Measurements from ENCODE around the gene PBX1.
"Not testable (repeated sequence)": the region's sequence is repeated elsewhere in the genome, so short reads cannot be mapped to it uniquely, and the experiment has no call there.

PBX1 gene

GRCh38 chr1:164592634-164593033, 33.6 kb downstream of the PBX1 start:
- DNase-seq, result no peak

DNA sequence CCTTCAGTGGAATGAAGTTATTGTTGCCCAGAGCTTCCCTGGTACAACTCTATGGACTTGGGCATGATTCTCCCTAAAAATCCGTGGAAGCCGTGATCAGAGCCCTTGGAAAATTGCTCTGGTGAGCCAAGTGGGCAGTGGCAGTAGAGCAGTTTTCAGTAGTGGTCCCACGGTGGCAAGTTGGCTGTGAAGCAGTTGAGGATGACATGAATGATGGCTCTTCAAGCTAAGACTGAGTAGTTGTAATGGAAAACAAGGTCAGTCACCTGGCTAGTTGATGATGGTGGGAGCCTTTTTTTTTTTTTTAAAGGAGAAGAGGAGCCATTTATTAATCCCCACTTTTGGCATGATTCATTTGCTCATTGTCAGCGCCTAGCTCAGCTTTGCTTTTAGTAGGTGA, 36.2 kb downstream of the PBX1 start:
- no peak for DNase-seq

DNA sequence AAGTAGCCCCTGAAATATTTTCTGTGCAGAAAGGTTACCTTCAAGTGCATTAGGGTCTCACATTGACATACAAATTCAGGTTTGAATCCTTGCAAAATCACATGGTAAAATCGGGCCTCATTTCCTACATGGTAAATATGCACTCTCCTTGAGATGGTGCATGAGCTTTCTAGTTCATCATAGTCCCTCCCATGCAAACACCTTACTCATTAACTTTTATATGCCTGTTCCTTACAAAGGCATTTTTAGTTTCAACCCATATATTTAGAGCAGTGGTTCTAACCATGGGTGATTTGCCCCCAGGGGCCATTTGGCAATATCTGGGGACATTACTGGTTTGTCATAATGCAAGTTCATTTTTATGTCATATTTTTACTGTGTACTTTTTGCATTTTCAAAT, 37.2 kb downstream of the PBX1 start:
- DNase-seq, result no peak

- no peak for DNase-seq
Observed at GRCh38 chr1:164598719-164599118, 39.7 kb downstream of the PBX1 start.

- no peak for DNase-seq
Observed at GRCh38 chr1:164599272-164599671, 40.3 kb downstream of the PBX1 start.

GRCh38 chr1:164601399-164602100, 42.6 kb downstream of the PBX1 start:
- no peak for DNase-seq

DNA sequence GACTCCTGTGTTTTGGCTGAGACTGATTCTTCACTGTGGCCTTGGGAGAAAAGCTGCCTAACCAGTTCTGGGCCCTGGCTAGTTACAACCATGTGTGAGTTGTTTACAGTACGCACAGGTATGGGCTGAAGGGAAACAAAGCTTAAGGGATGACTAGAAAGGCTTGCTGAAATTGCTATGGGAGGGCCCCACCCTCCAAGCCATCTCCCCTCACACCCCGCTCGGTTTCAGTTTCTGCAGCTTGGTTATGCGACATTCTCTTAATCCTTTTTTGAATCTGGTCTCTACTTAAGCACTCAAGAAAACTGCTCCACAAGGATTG, 43.1 kb downstream of the PBX1 start:
- no peak for DNase-seq

GRCh38 chr1:164602480-164603093, 43.6 kb downstream of the PBX1 start:
- no peak for DNase-seq

- not testable (repeated sequence) for DNase-seq
Observed at GRCh38 chr1:164603805-164604204, 44.8 kb downstream of the PBX1 start.

GRCh38 chr1:164604541-164604940, 45.6 kb downstream of the PBX1 start:
- no peak for DNase-seq

GRCh38 chr1:164605254-164606091, 46.5 kb downstream of the PBX1 start:
- no peak for DNase-seq

GRCh38 chr1:164607351-164607750, 48.4 kb downstream of the PBX1 start:
- no peak for DNase-seq

DNA sequence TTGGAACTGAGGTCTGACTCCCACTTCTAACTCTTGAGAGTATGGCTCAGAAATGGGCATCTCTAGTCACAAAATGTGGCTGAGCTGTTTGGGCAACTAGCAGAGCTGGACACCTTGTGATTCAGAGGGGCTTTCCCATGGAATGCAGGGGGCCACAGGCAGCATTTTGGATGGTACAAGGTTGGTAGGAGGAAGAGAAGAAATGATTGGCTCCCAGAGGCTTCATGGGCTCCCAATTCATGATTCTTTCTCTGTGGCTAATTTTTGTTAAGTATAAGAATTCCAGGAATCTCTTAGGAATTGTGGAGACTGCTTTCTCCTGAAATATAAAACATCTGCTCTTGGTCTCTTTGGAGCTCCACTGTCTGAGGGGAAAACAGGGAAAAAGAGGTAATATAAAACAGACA, 49.7 kb downstream of the PBX1 start:
- no peak for DNase-seq

DNA sequence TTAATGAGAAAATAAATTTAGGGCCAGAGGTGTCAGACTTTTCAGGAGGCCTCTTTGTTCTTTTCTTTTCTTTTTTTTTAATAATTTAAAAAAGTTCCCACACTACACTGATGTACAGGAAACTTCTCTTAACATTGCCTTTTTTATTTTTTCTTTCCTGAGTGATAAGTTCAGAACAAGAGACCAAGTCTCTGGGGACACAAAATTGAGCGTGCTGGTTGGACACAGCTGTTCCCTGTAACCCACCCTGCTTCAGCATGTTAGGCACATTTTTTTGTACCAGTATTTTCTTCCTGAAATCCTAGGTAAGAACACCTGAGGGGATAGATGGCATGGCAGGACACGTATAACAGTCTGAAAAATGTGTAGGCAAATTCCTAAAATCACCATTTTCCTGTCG, 50.1 kb downstream of the PBX1 start:
- no peak for DNase-seq

DNA sequence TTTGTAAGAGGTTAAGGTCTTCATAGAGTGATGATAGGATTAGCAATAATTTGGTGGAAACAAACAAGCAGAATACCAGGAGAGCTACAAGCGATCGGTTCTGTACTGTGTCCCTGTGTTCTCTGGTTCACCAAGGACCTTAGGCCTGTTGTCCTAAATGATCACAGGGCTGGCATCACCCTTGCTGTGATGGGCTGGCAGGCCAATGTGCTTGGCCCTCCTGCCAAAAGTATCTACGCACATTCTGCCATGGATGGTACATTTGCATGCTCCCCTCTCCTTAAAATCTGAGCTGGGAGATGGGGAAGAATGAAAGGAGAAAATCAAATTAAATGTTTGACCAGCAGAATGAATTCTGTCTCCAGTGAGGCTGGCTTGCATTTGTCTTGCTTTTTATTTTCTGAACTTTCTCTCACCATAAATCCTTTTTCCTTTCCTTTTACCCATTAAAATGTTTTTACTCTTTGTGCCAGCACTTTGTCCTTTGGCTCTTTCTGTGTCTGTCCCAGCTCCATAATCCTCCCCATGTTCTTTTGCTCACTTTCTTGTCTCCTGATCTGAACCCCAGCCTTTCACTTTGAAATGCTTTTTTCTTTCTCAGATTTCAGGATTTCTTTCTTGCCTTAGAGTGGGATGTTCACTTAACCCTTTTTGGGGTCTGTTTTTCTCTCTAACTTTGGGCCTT, 51.7 kb downstream of the PBX1 start:
- no peak for DNase-seq

DNA sequence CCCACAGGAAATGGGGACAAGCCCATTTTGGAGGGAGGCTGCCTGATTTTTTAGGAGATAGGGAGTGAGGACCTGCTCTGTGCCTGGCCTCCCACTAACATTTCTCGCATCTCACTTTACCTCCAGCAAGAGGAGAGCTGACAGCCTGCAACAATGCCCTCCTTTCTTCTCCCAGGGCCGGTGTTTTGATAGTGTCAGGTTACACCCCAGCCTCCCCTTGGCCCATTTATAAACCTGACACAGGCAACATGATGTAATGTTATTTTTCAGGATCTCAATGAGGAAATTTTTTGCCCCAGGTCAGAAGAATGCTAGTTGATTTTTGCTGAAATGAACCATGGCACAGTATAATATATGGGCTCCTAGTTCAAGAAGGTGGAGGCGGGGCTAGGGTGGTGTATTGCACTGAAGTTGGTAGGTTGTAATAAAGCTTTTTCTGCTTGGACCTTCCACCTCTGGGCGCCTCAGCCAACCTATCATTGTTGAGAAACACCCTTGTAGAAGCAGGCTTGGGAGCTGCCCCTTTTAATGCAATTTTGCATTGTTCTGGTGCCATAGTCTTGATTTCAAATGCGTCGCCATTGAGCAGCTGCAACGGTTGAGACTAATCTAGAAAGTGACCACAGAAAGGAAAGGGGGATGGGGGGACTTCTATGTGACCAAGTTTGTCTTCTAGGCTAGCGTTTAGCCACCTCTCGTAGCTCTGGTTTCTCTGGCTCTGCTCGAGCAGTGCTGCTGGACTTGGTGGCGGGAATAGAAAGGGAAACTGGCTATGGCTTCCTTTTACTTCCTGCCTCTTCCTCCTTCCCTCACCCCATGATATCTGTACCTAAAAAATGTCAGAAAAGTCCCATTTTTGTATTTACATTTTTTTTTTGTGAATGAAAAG, 53.0 kb downstream of the PBX1 start:
- DNase-seq, result no peak

DNA sequence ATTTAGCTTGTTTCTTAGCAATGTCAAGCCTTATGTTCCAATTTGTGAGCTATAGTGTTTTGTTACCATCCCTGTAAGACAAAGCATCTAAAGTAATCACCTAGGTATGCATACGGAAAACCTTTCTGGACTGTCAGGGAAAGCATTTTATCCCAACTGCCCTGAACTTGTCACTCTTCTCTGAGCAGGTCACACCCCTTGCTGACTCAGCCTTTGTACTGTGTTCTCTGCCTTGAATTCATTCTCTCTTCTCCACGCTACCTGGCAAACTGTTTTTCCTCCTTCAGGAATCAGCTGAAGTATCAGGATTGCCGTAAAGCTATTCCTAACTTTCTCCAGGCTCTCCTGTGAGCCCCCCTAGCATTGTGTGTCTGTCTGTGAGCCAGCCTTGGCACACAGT, 54.2 kb downstream of the PBX1 start:
- no peak for DNase-seq

GRCh38 chr1:164614316-164614715, 55.3 kb downstream of the PBX1 start:
- DNase-seq, result no peak

GRCh38 chr1:164617377-164618201, 58.6 kb downstream of the PBX1 start:
- DNase-seq, result no peak

DNA sequence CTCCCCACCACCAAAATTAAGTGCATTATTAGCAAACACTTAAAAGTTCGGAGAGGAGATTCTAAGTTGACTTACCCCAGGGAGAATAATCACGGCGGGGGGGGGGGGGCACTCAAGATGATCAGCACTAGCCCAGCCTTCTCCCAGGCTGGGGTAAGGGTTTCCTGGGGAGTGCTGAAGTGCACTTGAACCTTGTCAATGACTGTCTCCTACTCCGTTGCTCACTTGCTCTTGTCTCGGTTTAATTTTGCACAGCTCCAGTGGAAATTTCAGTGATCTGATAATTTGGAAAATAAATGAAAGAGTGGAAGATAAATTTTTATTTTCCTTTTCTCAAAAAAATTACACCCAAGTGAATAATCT, 59.2 kb downstream of the PBX1 start:
- DNase-seq, result no peak

GRCh38 chr1:164619006-164619784, 60.2 kb downstream of the PBX1 start:
- no peak for DNase-seq
